NCI-H446 treated with DMSO at 0.1 percent for 48 hours (cell line): ENCODE measurements around the gene NDUFB8.
"Not testable (repeated sequence)": the region's sequence is repeated elsewhere in the genome, so short reads cannot be mapped to it uniquely, and the experiment has no call there.

ENCODE experiments used
- DNase-seq: peaks from one replicate; lab custom pipeline; 2025; lab: John Stamatoyannopoulos, UW

The NDUFB8 gene

DNA sequence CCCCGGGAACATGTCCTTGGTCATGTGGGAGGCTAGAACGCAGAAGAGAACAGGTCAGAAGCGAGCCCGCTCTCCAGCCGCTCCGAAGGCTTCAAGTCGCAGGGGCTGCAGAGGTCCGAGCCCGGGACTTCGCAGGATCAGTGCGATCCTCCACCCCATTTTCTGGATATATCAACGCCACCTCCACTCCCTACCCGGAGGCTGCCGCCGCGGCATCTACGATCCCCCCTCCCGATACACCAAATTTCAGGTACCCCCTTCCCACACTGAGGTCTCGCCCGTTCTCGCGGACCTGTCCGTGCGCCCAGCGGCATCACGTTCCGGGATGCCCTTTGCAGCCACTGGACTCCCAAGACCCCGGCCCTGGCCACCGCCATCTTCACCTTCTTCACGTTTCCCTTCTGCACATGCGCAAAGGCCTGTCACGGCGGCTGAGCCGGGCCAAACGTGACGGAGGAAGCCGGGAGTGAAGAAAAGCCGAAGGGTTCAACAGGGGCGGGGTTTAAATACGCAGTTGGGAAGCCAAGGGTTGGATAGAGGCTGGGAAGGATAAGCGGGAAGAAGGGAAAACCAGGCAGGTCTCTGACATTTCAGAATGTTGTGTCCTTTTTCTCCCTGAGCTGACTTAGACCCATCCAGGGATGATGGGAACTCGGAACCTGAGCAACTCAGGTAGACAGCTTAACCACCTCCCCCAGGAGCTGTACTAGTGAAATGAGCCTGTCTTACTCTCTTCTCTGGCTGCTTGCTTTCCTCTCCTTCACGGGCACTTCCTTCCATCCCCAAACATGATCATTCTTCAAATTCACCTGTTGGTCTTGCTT lies at the start of gene NDUFB8:
NDUFB8 (minus strand) TSS at position 397 of the 824 bp plus-strand sequence; CDS start at position 377, 20 bp downstream.
- peak; percentile 47 for DNase-seq

DNA sequence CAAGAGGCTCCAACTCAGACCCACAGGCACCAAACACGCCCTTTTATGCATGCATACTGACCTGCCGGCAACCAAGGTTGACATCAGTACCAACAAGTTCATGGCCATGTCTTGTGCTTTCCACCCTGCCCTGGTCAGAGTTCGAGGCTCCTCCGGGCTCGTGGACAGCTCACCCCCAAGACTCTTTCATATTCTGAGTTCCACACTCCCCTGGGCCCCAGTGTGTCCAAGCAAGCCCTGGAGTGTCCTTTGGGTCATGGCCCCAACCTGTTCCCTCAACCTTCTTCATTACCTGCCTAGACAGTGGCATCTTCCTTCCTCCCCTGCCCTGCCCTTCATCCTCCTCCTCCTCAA lies 46.6 kb upstream of the NDUFB8 start:
- no peak for DNase-seq

DNA sequence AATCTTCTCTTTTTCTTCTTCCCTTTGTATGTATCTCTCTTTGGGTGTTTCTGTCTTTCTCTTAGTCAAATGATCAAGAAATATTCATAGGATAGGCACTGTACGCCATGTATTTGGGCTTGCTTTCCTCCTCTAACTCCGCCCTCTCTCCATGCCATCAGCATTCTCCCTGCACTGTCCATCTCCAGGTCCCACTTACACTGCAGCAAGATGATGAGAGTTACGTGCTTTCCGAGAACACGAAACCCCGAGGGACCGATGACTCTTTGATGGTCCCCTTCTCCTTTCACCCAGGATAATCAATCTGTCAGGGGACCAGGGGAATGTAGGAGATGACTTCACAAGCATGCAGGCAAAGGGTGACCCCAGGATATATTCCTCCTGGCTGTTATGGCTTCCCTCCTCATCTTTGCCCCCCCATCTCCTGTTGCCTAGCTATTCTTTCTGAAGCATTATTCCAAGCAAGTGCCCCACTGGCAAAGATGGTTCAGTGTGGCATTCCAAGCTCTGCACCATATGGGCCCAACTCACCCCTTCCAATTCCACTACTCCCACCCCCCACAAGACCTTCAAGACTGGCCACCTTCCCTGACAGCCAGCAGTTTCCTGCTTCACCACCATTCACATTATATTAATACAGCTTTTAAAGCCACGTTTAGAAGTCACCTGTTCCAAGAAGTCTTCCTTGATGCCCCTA lies 46.1 kb upstream of the NDUFB8 start:
- no peak for DNase-seq

DNA sequence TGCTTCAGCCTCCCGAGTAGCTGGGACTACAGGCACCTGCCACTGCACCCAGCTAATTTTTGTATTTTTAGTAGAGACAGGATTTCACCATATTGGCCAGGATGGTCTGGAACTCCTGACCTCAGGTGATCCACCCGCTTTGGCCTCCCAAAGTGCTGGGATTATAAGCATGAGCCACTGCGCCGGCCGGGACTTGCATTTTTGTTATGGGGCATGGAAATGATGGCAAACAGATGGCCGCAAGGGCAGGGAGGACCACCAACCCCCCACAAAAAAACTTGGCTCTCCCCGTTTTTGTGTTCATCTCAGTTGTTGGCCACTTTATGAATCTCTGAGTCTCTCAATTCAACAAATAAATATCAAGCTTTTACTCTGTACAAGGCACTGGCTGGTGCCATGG lies 45.5 kb upstream of the NDUFB8 start:
- DNase-seq = not testable (repeated sequence)

DNA sequence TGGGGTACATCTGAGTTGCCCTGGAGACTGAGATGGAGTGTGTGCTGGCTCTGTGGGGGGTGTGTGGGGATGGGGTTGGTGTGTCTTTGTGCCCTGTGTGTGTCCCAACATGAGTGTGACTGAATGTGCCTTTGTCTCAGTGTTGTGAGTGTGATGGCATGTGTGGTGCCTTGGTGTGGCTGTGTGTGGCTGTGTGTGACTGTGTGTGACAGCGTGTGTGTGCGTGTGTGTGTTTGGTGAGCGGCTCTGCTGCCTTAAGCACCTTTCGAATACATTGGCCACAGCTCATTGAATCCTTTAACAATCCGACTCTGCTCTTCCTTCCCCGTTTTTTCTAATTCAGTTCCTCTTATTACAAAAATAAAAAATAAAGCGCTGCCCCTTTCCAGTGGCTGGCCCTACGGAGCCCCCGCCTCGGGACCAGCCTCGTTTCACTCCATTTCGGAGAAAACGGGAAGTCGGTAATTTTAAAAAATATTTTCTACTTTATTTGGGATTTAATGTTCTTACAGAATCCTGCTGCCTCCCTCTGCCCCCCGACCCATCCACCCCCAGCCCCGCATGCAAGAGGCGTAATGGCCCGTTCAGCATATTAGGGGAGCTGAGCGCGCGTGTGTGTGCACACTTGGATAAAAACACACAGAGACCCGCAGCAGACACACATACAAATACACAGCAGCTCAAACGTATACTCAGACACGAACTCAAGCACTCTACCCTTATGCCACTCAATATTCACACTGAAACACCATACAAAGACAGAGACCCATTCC lies 41.6 kb upstream of the NDUFB8 start:
- no peak for DNase-seq

DNA sequence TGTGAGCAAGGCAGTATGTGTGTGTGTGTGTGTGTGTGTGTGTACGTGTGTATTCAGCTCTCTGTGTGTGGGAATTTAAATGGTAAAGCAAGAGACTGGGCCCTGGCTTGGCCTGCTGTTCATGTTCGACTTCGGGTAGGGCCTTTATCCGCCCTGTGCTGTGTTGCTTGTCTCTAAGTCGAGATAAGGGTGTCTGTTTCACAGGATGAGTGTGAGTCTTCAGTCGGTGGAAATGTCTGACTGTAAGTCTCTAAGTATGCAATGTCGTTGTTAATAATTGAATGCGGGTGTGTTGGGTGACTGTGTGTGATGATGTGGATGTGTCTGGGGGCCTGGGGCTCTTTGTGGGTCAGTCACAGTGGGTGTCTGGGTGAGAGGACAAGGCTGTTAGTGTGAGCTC lies 40.8 kb upstream of the NDUFB8 start:
- DNase-seq = no peak

DNA sequence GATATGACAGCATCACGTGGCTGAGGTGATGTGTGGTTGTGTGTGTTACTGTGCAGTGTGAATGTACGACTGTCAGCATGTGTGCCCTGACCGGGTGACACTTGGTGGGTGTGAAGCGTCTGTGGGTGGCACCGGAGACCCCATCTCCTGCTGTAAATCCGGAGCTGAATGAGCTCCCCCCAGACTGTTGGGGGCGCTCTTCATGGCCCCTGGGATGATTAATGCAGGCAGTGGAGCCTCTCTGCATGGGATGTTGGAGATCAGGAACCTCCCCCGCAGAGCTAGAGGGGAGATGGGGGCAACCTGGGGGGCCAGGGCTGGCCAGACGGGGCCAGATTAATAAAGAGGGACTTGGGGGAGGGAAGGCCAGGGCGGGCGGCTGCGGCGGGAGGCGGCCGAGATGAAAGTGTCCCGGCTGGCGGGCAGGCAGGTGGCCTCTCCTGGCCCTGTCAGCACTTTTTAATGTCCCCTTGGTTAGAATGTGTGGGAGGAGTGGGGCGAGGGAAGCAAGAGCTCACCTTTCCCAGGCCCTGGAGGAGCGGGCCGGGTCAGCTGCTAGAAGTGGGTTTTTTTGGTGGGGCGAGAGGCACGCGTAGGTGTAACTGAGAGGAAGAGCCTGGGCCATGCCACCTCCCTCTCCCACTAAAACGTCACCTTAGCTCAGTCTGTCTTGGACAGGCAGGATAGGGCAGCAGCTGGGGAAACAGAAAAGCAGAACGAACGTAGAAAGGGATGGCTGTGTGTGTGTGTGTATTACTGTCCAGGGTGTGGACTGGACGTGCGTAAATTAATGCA lies 40.2 kb upstream of the NDUFB8 start:
- DNase-seq = no peak

DNA sequence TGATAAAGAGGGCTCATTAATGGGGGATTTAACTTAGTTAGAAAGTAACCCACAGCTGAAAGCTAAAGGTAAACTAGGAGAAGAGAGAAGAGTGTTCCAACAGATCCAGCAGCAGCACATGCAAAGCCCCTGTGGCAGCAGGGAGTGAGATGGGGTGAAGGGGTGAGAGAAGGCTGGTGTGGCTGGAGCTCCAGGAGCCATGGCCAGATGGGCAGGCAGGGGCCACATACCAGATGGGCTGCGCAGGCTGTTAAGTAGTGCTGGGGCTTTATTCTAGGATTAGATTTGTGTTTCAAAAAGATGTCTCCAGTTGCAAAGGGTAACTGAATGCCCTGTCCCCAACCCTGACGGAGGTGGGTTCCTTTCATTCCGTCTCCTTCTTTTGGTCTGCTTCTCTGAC lies 39.2 kb upstream of the NDUFB8 start:
- DNase-seq = no peak

DNA sequence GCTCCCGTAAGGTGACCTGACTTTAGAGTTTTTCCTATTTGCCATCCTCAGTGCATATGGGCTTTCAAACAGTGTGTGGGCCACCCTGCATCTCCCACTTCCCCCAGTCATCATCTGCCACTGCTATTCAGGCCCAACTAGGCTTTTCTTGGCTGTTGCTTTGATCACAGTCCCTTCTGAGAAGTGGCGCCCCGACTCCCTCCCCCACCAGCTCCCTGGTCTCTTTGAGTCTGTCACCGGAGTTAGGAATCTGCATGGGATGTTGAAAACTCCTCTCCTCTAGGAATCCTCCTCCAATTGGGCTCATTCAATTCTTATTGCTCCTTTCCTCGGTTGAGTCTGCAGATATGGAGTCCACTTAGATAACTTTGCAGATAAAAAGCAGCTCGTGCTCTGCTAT lies 38.2 kb upstream of the NDUFB8 start:
- no peak for DNase-seq

DNA sequence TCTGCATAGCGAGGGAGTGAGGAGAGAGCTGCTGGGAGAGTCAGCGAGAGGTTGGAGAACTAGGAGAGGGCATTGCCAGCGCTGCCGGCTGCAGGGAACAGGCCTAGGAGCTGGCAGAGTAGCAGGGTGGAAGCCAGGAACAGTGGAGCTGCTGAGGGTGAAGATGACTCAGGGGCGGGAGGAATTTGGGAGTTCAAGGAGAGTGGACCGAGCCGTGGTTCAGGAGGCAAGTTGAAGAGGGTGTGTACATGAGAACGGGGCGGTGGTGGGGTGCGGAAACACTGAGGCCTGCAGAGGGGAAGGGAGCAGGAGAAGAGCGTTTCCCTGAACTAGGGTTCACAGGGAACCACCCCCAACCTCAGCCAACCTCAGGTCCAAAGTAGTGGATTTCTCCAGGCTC lies 37.6 kb upstream of the NDUFB8 start:
- no peak for DNase-seq

DNA sequence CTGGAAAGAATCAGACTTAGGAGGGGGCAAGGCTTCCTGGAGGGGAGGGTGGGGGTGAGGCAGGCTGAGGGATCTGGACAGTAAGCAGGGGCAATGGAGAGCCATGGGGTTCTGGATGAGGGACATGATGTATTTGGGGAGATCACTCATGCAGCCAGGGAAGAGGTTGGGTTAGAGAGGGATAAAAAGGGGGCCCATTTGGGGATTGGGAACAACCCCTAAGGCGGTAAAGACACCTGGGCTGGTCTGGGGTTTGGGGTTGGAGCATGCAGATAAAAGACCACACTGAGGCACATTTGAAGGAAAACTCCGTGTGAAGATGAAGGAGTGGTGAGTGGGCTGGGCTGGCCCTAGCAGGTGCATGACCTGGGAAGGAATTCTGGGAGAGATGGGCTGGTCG lies 36.9 kb upstream of the NDUFB8 start:
- DNase-seq = no peak

DNA sequence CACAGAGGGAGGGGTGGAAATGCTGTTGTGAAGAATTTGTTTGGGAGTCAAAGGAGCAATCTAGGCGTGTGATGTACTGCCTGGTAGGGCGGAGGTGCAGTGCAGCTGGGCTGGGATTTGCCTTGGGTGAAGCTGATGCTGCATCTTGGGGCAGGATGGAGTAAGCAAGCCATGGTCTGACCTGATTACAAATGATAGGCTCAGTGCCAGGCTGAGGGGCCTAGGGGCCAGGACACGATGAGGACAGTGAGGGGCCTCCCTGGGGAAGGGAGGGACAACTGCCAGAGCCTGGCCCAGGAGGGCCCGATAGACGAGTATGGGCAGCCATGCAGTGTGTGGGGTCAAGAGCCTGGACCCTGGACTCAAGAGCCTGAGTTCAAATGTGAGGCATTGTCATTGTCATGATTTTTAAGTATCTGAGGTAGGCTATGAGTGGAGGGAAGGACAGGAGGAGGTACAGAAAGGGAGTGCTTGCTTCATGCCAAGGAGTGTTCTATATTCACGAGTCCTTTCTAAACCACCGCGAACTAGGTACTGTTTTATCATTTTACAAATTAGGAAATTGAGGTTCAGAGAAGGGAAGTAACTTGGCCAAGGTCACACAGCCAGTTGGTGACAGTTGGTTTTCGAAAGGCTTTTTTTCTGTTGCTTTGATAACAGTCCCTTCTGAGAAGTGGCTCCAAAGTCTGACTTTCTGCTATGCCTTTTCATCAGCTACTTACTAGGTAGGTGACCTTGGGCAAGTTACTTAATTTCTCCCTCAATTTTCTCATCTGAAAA lies 35.7 kb upstream of the NDUFB8 start:
- DNase-seq = no peak

DNA sequence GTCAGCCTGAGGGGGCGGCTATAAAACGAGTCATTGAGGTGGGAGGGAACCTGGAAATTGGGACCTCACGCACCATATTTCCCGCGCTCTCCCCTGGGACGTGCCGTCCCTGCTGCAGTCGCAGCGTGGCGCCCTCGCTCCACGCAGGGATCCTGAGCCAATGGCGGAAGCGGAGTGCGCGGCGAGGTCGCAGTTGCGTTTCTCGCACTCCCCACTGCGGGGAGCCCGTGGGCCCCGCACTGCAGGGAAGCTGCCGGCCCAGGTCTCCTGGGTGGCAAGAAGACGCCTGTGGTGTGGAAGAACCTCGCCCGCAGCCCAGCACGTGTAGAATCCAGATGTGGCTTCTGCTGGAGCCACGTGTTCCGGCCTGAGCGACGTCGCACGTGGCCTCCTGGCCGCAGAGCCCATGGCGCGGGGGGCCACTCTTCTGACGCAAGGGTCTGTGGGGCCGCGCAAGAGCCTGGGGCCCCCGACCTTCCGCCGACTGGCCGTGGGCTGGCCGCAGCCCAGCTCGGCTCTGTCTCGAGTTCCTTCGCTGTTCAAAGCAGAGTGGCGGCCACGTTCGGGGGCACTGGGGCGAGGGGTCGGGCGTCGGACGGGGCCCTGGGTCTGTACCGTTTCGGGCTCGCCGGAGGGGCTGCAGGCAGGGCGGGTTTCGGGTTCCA lies 32.5 kb upstream of the NDUFB8 start:
- DNase-seq = no peak

DNA sequence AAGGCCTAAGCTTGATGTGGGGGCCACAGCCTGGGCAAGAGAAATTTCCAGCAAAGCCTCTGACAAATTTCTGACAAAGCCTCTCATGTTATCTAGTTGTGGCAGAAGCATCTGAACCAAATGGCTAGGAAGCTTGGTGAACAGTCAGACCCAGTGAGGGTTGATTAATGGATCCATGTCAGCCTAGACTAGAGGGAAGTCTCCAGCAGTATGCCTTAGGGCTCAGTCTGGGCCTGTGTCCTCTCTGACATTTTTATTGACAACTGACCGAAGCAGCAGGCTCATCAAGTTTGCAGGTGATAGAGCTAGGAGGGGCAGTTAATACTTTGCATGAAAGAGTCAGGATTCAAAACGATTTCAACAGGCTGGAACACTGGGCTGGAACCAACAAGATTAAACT lies 31.3 kb upstream of the NDUFB8 start:
- DNase-seq = no peak

DNA sequence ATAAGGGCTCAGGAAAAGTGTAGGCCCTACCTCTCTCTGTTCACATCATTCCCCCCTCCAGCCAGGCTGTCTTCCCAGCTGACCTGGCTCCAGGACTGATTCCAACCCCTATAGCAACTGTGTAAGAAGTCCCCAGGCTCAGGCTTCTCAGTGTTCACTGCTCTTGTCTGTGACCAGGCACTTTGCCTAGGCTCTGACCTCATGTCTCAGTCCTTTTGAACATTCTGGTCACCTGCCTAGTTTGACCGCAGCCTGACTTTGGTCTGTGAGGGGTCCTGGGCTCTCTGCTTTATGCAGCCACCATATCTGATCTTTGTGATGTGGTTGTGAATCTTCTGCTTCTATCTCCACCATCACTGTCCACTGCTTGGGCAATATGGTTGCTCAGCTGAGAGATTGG lies 30.6 kb upstream of the NDUFB8 start:
- no peak for DNase-seq

DNA sequence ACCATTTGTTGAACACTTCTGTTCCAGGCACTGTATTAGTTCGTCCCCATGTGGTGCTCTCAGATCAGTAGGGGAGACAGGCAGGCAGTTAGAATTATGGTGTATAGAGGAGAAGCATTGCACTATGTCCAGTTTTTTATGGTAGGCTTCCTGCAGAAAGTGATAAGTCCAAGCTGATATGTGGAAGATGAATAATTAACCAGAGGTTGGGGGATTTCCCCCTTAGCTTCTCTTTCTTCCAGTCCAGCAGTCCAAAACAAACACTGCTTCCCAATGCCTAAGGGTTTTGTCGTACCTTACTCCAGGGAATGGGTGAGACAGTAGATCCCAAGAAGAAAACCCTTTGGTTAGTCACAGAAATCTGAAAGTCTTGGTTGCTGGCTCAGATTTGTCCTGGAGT lies 25.2 kb upstream of the NDUFB8 start:
- DNase-seq = no peak

DNA sequence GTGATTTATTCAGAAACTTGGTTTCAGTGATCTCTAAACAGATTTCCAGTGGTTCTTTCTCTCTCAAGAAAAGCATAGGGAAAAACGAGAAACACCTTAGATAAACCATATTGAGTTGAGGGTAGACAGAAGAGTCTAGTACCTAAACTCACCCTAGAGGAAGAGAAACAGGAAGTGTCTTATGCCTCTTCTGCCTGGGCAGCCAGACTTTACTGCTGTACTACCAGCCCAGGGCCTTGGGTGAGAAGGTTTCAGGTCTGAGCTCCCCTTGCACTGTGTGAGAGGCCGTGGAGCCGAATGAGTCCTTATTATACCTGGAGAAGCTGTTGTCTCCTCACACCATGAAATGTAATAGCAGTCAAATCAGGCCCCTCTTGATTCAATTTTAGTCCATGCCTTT lies 24.3 kb upstream of the NDUFB8 start:
- no peak for DNase-seq

DNA sequence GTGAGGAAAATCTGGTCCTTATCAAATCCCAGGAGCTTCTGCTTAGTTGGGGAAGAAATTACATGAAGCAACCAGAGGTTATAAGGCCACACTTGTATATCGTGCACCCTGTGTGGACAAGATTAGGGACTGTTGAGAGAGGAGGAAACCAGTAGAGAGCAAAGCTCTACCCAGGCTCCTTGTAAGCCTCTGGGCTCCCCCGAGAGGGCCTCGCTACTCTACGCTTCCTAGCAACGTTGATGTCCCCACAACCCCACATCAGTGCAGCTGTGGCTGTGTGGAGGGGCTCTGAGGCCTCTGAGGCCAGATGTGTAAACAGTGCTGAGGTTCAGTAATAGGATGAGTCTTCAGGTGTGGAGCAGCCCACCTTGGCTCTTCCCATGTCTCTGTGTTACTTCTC lies 22.1 kb upstream of the NDUFB8 start:
- no peak for DNase-seq

DNA sequence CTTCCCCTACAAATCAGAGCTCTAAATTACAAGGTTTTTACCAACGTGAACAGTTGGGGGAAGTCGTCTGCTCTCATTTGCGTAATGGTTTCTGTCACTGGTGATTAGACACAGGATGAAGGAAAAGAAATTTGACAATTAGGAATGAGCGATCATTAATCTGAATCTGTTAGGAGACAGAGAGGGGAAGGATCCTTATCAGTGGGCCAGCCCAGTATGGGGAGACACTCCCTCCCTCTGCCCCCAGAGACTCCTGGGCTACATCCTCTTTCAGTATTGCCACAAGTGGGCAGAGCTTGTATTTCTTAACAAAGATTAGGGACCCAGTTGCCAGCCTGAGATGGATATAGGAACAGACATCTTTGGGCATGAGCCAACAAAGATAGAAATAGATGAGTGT lies 21.5 kb upstream of the NDUFB8 start:
- DNase-seq = no peak

DNA sequence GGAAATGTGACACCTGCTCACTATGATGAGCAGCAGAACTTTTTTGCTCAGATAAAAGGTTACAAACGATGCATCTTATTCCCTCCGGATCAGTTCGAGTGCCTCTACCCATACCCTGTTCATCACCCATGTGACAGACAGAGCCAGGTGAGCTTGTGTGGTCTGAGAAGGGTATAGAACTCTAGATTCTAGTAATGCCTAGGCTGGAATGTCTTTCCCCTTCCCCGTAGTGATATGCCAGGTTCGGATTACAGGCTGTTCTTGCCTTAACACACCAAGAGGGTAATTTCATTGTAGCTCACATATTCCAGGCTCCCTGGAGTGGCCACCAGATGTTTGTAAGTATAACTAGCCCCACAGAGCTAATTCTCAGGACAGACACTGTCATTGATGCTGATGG lies 15.3 kb upstream of the NDUFB8 start:
- no peak for DNase-seq

DNA sequence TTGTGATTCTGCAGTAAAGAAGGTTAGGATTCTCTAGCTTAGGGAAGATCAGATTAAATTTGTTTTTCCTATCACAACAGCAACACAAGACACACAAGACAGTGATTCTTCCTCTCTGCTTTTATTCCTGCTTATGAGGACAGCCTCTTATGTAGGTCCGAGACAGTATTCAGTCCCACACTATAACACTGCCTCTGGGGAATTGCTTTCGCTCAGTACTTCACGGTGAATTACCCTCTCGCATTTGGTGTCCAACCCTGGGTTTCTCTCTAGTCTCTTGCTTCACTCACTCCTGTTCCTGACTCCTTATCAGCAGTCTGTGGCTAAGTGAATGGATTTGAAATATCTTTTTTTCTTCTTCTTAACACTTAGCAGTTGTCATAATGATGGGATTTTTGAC lies 7.8 kb upstream of the NDUFB8 start:
- DNase-seq = no peak
